Glutamatergic neuron (in vitro differentiated cells): ENCODE data around the gene MCM3AP. TPM values are rescaled to one million over a fixed set of nuclear protein-coding genes. Genes with fewer than 3 reads are reported as not detected.
A peak's percentile ranks its signal among the peaks of the same experiment; 100 is the strongest.

Source experiments
- DNase-seq: peaks from one replicate; pipeline ENCODE4 v3.0.0; 2022
- H3K27ac Mint-ChIP-seq: one replicate; pipeline ENCODE4 v1.8.0; 2020; ENCODE audit warnings: mild to moderate bottlenecking, mixed read lengths, inconsistent platforms; ENCODE audit not compliant: unreplicated experiment
- H3K27me3 Mint-ChIP-seq: one replicate; pipeline ENCODE4 v1.8.0; 2020; ENCODE audit warnings: mild to moderate bottlenecking, moderate library complexity, mixed read lengths, inconsistent platforms; ENCODE audit not compliant: unreplicated experiment
- H3K36me3 Mint-ChIP-seq: one replicate; pipeline ENCODE4 v1.8.0; 2020; ENCODE audit warnings: mild to moderate bottlenecking, mixed read lengths, inconsistent platforms; ENCODE audit not compliant: unreplicated experiment
- H3K4me1 Mint-ChIP-seq: one replicate; pipeline ENCODE4 v1.8.0; 2020; ENCODE audit warnings: mild to moderate bottlenecking, low read depth, mixed read lengths, inconsistent platforms; ENCODE audit not compliant: unreplicated experiment
- H3K4me3 Mint-ChIP-seq: one replicate; pipeline ENCODE4 v1.8.0; 2020; ENCODE audit warnings: mild to moderate bottlenecking, mixed read lengths, inconsistent platforms; ENCODE audit not compliant: unreplicated experiment
- H3K9me3 Mint-ChIP-seq: one replicate; pipeline ENCODE4 v1.8.0; 2020; ENCODE audit warnings: mild to moderate bottlenecking, moderate library complexity, mixed read lengths, inconsistent platforms; ENCODE audit not compliant: unreplicated experiment
- CTCF ChIP-seq: fragments of 200-600 bp; sonication (generic); IDR thresholded peaks from one replicate; pipeline ENCODE4 v1.5.0; 2021; ENCODE audit not compliant: partially characterized antibody, unreplicated experiment
- total RNA-seq: library from RNA; stranded (reverse); fragmentation: NEBNext Ultra II Directional; extraction: Animal tissue kit (Norgen Biotek cat#: 25700); gene quantifications from one replicate; pipeline ENCODE4 v1.2.1, GENCODE V29; 2021; ENCODE audit not compliant: unreplicated experiment

Gene MCM3AP
- total RNA-seq, 1 donor from 2014 or later = 121 TPM

GRCh38 chr21:46188226-46189212, 96.9 kb downstream of the MCM3AP start:
- peaks cover 41% of the 10 kb centered on the region for H3K4me1 Mint-ChIP-seq
- H3K9me3 Mint-ChIP-seq = peaks cover 22% of the 10 kb centered on the region
- no peaks in the 10 kb centered on the region for H3K36me3 Mint-ChIP-seq
- DNase-seq = no peak
- peaks cover 27% of the 10 kb centered on the region for H3K27me3 Mint-ChIP-seq
- peak overlapping the region; percentile 75 for H3K4me3 Mint-ChIP-seq
- peak overlapping the region; percentile 97 for H3K27ac Mint-ChIP-seq
- TF ChIP-seq CTCF = no peak

- H3K27me3 Mint-ChIP-seq = peaks cover 25% of the 10 kb centered on the region
- peaks cover 22% of the 10 kb centered on the region for H3K9me3 Mint-ChIP-seq
- peak overlapping the region; percentile 97 for H3K27ac Mint-ChIP-seq
- no peak for TF ChIP-seq CTCF
- no peaks in the 10 kb centered on the region for H3K36me3 Mint-ChIP-seq
- H3K4me3 Mint-ChIP-seq = peak overlapping the region; percentile 75
- DNase-seq = no peak
- H3K4me1 Mint-ChIP-seq = peaks cover 41% of the 10 kb centered on the region
These were observed 97.6 kb downstream of the MCM3AP start for GRCh38 chr21:46187814-46188213.

- Mint-ChIP-seq H3K27me3 (peaks cover 22% of the 10 kb centered on the region), H3K4me1 (peaks cover 40% of the 10 kb centered on the region), H3K36me3 (no peaks in the 10 kb centered on the region), H3K27ac (peak overlapping the region; percentile 97), H3K9me3 (peaks cover 22% of the 10 kb centered on the region), H3K4me3 (no peak overlapping the region)
- no peak for DNase-seq
- TF ChIP-seq CTCF = no peak
These were observed 98.2 kb downstream of the MCM3AP start for GRCh38 chr21:46187261-46187660.

- Mint-ChIP-seq H3K27ac (peak overlapping the region; percentile 62), H3K9me3 (peaks cover 18% of the 10 kb centered on the region), H3K27me3 (peaks cover 17% of the 10 kb centered on the region), H3K4me3 (peak overlapping the region; percentile 89), H3K36me3 (no peaks in the 10 kb centered on the region), H3K4me1 (peaks cover 32% of the 10 kb centered on the region)
- DNase-seq = no peak
- no peak for TF ChIP-seq CTCF
These were observed 99.7 kb downstream of the MCM3AP start for GRCh38 chr21:46185716-46186115.

Other genes with a start within 250 kb of the MCM3AP start
- gene COL6A2, start 187.5 kb downstream of the MCM3AP start, total RNA-seq = 55.2 TPM
- gene FTCD, start 130.0 kb downstream of the MCM3AP start, total RNA-seq = 13.4 TPM
- gene SPATC1L, start 101.2 kb downstream of the MCM3AP start, total RNA-seq = 58.7 TPM
- gene LSS, start 56.8 kb downstream of the MCM3AP start, total RNA-seq = 390 TPM
- 19.6 TPM for gene YBEY, start 731 bp upstream of the MCM3AP start, total RNA-seq
- gene C21orf58, start 38.3 kb upstream of the MCM3AP start, total RNA-seq = 9.7 TPM
- gene PCNT, start 38.5 kb upstream of the MCM3AP start, total RNA-seq = 117 TPM
- 55.4 TPM for gene DIP2A, start 173.3 kb upstream of the MCM3AP start, total RNA-seq